Esophagus squamous epithelium (tissue), 5 donors: ENCODE data around the gene TCF12. TPM values are rescaled to one million over a fixed set of nuclear protein-coding genes. Genes with fewer than 3 reads are reported as not detected.

Experiments used
- DNase-seq: peaks from one replicate; lab custom pipeline; 2025; lab: John Stamatoyannopoulos, UW
- H3K27ac ChIP-seq, 4 donors: fragments of 200-600 bp; sonication (generic); one replicate each; pipeline ENCODE4 v1.5.1; 2016 to 2019; ENCODE audit warnings: mild to moderate bottlenecking in 1 of 4
- H3K27me3 ChIP-seq, 4 donors: fragments of 200-600 bp; sonication (generic); 1 replicate in 3 of 4; 2 replicates in 1 of 4; pipeline versions ENCODE4 v1.5.1 to v1.6.0; 2017 to 2021; ENCODE audit warnings: antibody characterized with exemption in 1 of 4
- H3K36me3 ChIP-seq, 3 donors: fragments of 200-600 bp; sonication (generic); one replicate each; pipeline ENCODE4 v1.5.1; 2016 to 2019
- H3K4me1 ChIP-seq, 3 donors: fragments of 200-600 bp; sonication (generic); one replicate each; pipeline ENCODE4 v1.5.1; 2017 to 2019
- H3K4me3 ChIP-seq, 4 donors: fragments of 200-600 bp; sonication (generic); 1 replicate in 3 of 4; 2 replicates in 1 of 4; pipeline ENCODE4 v1.5.1; 2016 to 2019; ENCODE audit warnings: mild to moderate bottlenecking in 2 of 4, moderate library complexity in 1 of 4
- H3K9me3 ChIP-seq, 3 donors: fragments of 200-600 bp; sonication (generic); one replicate each; pipeline ENCODE4 v1.5.1; 2016 to 2019
- POLR2A ChIP-seq, 4 donors: fragments of 450-650 bp; IDR thresholded peaks; one replicate each; pipeline ENCODE4 v1.6.1; 2017; ENCODE audit warnings: antibody characterized with exemption in 4 of 4, mild to moderate bottlenecking in 4 of 4, moderate library complexity in 3 of 4
- WGBS, 2 donors: methylation state at CpG; one replicate each; pipeline ENCODE4 v1.1.5; 2018; 5-methylcytosine and 5-hydroxymethylcytosine counted together
- intact Hi-C: fragments of 100-400 bp; cut with DNase I; formaldehyde crosslinking; loops from one replicate; pipeline ENCODE4 v1.15.0; 2022
- total RNA-seq, 4 donors: library from RNA; depleted of rRNA; stranded (reverse); fragments of >200 nt; gene quantifications; one replicate each; pipeline ENCODE4 v1.1.0, GENCODE V29; 2016
- TF ChIP-seq, protein P1 (sequence below), 6 experiments: fragments of 450-650 bp in 4 of 6; fragments of 200-600 bp in 2 of 6; sonication (generic) in 2 of 6; IDR thresholded peaks; one replicate each; pipeline ENCODE4 v1.5.1; 2016 to 2019; ENCODE audit warnings: antibody characterized with exemption in 6 of 6, mild to moderate bottlenecking in 4 of 6, moderate library complexity in 4 of 6
- donor health status: DM: yes; HTN: yes; CAD: no.

TCF12 gene
- total RNA-seq, 4 donors from 2014 or later = 28.5 to 90.4 (median 51.3) TPM

DNA sequence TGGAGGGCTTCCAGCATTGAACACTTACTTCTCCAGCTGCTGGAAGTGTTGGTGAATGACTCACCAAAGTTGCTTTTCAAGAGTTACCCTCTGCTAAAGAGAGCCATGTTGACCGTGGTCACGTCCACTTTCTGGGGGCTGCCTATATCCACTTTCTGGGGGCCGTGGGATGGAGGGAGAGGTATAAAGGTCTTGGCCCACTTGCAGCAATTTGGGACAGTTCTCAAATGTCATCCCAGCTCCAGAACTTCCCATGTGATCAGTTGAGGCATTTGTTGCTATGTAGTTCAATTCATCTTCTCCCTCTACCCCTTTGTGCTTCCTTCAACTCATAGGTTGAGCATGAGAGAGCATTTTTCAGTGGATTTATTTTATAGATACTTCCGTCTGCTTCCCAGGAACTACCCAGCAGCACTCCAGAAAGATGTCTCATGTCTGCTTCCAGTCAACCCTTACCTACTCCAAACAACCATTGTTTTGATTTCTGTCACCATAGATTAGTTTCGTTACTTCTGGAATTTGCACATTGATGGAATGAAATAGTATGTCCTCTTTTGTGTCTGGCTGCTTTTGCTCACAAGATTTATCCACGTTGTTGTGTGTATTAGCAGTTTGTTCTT is 130.6 kb downstream of the TCF12 start:
- Histone ChIP-seq H3K4me1 (peaks cover 0 to 7% (median 0%) of the 10 kb centered on the region in 3 donors), H3K9me3 (no peaks in the 10 kb centered on the region), H3K4me3 (no peak overlapping the region), H3K36me3 (no peaks in the 10 kb centered on the region), H3K27ac (no peak overlapping the region), H3K27me3 (no peaks in the 10 kb centered on the region)
- TF ChIP-seq, protein P1, sequence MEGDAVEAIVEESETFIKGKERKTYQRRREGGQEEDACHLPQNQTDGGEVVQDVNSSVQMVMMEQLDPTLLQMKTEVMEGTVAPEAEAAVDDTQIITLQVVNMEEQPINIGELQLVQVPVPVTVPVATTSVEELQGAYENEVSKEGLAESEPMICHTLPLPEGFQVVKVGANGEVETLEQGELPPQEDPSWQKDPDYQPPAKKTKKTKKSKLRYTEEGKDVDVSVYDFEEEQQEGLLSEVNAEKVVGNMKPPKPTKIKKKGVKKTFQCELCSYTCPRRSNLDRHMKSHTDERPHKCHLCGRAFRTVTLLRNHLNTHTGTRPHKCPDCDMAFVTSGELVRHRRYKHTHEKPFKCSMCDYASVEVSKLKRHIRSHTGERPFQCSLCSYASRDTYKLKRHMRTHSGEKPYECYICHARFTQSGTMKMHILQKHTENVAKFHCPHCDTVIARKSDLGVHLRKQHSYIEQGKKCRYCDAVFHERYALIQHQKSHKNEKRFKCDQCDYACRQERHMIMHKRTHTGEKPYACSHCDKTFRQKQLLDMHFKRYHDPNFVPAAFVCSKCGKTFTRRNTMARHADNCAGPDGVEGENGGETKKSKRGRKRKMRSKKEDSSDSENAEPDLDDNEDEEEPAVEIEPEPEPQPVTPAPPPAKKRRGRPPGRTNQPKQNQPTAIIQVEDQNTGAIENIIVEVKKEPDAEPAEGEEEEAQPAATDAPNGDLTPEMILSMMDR (IDR thresholded peaks at IDR 0.05) = no peak
- no peak for TF ChIP-seq POLR2A (IDR thresholded peaks at IDR 0.05)
- WGBS, 2 donors = 72 to 74% methylated on average over 5 to 6 of the region's 6 CpGs
- no peak for DNase-seq
- intact Hi-C loops = no loop called here

DNA sequence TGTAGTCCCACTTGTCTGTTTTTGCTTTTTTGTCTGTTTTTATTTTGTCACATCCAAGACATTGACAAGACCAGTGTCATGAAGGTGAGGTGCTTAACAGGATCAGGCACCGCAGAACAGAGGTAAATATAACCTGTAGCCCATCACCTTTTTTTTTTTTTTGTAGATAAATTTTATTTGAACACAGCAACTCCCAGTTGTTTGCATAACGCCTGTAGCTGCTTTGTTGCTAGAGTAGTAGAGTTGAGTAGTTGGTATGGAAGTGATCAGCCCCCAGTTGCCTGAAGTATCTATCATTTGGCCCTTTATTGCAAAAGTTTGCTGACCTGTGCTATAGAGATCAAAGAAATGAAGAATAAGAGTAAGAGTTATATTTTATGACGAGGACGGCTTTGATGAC is 135.0 kb downstream of the TCF12 start:
- 79 to 93% methylated on average over 3 to 4 of the region's 4 CpGs for WGBS, 2 donors
- no peak for DNase-seq
- intact Hi-C loops = no loop called here
- H3K27me3 ChIP-seq = no peaks in the 10 kb centered on the region
- TF ChIP-seq, protein P1 (IDR thresholded peaks at IDR 0.05) = no peak
- TF ChIP-seq POLR2A (IDR thresholded peaks at IDR 0.05) = no peak
- H3K9me3 ChIP-seq = no peaks in the 10 kb centered on the region
- peaks cover 0 to 28% (median 6%) of the 10 kb centered on the region in 3 donors for H3K4me1 ChIP-seq
- H3K36me3 ChIP-seq = no peaks in the 10 kb centered on the region
- no peak overlapping the region for H3K4me3 ChIP-seq
- H3K27ac ChIP-seq = no peak overlapping the region

DNA sequence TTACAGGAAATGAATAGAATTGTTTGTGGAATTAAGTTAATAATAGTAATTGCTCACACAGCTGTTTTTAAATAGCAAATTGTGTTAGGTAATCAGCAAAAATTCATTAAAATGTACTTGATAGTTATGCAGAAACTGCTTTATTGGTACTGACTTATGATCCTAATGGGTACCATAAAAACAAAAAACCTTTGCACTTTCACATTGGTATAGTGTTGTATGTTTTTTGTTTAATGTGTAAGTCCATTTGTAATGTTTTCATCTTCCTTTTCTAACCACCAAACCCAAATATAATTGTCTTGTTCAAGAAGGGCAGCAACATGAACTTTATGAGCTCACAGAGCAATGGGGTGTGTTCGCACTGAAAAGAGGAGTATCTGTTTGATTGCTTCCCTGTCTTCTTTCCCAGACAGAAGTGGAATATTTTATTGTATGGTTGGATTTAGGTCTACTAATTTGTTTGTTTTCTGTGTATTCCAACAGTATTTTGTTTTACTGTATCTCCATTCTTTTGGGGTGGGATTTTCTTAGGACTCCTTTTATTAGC is 135.8 kb downstream of the TCF12 start:
- WGBS, 2 donors = 86 to 96% methylated on average over 1 of the region's 1 CpG
- no peaks in the 10 kb centered on the region for H3K36me3 ChIP-seq
- H3K4me1 ChIP-seq = peaks cover 0 to 28% (median 6%) of the 10 kb centered on the region in 3 donors
- DNase-seq = no peak
- intact Hi-C loops = no loop called here
- no peak overlapping the region for H3K27ac ChIP-seq
- TF ChIP-seq POLR2A (IDR thresholded peaks at IDR 0.05) = no peak
- TF ChIP-seq, protein P1 (IDR thresholded peaks at IDR 0.05) = no peak
- no peaks in the 10 kb centered on the region for H3K27me3 ChIP-seq
- no peaks in the 10 kb centered on the region for H3K9me3 ChIP-seq
- H3K4me3 ChIP-seq = no peak overlapping the region

DNA sequence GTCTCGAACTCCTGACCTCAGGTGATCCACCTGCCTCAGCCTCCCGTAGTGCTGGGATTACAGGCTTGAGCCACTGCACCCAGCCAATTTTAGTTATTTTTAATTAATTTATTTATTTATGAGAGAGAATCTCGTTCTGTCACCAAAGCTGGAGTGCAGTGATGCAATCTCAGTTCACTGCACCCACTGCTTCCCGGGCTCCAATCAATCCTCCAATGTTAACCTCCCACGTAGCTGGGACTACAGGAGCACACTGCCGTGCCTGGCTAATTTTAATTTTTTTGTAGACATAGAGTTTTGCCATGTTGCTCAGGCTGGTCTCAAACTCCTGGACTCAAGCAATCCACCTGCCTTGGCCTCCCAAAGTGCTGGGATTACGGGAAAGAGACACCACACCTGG is 137.9 kb downstream of the TCF12 start:
- H3K27ac ChIP-seq = no peak overlapping the region
- 93 to 97% methylated on average over 7 of the region's 7 CpGs for WGBS, 2 donors
- no peak overlapping the region for H3K4me3 ChIP-seq
- no peak for DNase-seq
- no peaks in the 10 kb centered on the region for H3K27me3 ChIP-seq
- TF ChIP-seq, protein P1 (IDR thresholded peaks at IDR 0.05) = no peak
- TF ChIP-seq POLR2A (IDR thresholded peaks at IDR 0.05) = no peak
- intact Hi-C loops = no loop called here
- H3K36me3 ChIP-seq = no peaks in the 10 kb centered on the region
- H3K9me3 ChIP-seq = no peaks in the 10 kb centered on the region
- H3K4me1 ChIP-seq = peaks cover 0 to 28% (median 6%) of the 10 kb centered on the region in 3 donors

DNA sequence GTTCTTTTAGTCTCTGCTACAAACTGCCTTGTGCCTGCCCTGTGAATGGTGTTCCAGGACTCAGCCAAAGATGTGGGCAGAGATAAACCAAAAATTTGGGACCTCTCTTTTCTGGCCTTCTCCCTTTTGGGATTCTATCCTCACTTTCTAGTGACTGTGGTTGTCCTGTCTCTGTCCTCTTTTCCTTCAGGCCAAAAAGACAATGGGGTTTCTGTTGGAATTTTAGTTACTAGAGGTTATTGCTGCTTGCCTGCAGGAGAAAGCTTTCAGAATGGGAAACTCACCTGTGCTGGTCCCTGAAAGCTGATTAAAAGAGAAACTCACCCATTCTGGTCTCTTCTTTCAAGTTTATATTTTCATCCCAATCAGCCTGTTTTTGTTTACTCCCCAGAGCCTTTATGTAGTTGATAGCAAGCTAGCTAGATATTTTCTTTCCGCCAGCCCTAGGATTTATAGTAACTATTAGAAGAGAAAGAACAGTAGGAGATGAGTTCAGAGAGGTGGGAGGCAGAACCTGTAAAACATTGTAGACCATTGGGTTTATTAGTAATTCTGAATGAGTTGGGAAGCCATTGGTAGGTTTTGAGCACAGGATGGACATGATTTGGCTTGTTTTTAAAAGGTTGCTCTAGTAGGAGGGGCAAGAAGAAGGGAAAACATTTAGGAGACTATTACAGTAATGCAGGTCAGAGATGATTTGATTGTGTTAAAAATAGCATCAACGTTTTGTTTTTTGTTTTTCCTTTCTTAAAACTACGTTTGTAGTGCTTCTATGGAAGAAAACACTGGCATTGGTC is 138.9 kb downstream of the TCF12 start:
- Histone ChIP-seq H3K4me1 (peaks cover 0 to 28% (median 6%) of the 10 kb centered on the region in 3 donors), H3K4me3 (no peak overlapping the region), H3K9me3 (no peaks in the 10 kb centered on the region), H3K36me3 (no peaks in the 10 kb centered on the region), H3K27me3 (no peaks in the 10 kb centered on the region), H3K27ac (no peak overlapping the region)
- 49 to 56% methylated on average over 3 of the region's 3 CpGs for WGBS, 2 donors
- no peak for DNase-seq
- TF ChIP-seq POLR2A (IDR thresholded peaks at IDR 0.05) = no peak
- TF ChIP-seq, protein P1 (IDR thresholded peaks at IDR 0.05) = no peak
- intact Hi-C loops = no loop called here
